HepG2 (cell line): ENCODE measurements around the gene SLC34A3. TPM values are rescaled to one million over a fixed set of nuclear protein-coding genes. Genes with fewer than 3 reads are reported as not detected.

Source experiments
- AKAP8 ChIP-seq: sonication (generic); formaldehyde crosslinking; IDR thresholded peaks from 2 replicates; pipeline ENCODE4 v1.5.1; 2020; ENCODE audit warnings: mild to moderate bottlenecking, missing genetic modification reagents
- BATF2 ChIP-seq: sonication (generic); formaldehyde crosslinking; IDR thresholded peaks from 2 replicates; pipeline ENCODE4 v1.8.0; 2022; ENCODE audit warnings: mild to moderate bottlenecking, missing genetic modification reagents, moderate library complexity
- DZIP1 ChIP-seq: sonication (generic); formaldehyde crosslinking; IDR thresholded peaks from 2 replicates; pipeline ENCODE4 v1.5.0; 2020; ENCODE audit warnings: mild to moderate bottlenecking, missing genetic modification reagents
- HOXA5 ChIP-seq: sonication (generic); formaldehyde crosslinking; IDR thresholded peaks from 2 replicates; pipeline ENCODE4 v1.4.0; 2020; ENCODE audit warnings: missing genetic modification reagents
- NFE2L2 ChIP-seq: fragments of 150-350 bp; IDR thresholded peaks from 2 replicates; pipeline ENCODE4 v1.6.1; 2014; ENCODE audit warnings: low read length
- NR2C2 ChIP-seq: sonication (generic); formaldehyde crosslinking; IDR thresholded peaks from 2 replicates; pipeline ENCODE4 v1.4.0; 2020; ENCODE audit warnings: missing genetic modification reagents, mild to moderate bottlenecking, moderate library complexity, borderline replicate concordance
- PCBP1 ChIP-seq: fragments of 200-400 bp; formaldehyde crosslinking; IDR thresholded peaks from 2 replicates; pipeline ENCODE4 v1.6.1; 2017; ENCODE audit warnings: mild to moderate bottlenecking, low read depth, low read length, borderline replicate concordance
- RARG ChIP-seq: sonication (generic); formaldehyde crosslinking; IDR thresholded peaks from 2 replicates; pipeline ENCODE4 v1.4.0; 2020; ENCODE audit warnings: low read depth, mild to moderate bottlenecking, missing genetic modification reagents
- SOX5 ChIP-seq: IDR thresholded peaks from 2 replicates; pipeline ENCODE4 v1.6.1; 2016; ENCODE audit warnings: borderline replicate concordance
- STAT6 ChIP-seq: sonication (generic); formaldehyde crosslinking; IDR thresholded peaks from 2 replicates; pipeline ENCODE4 v1.4.0; 2020; ENCODE audit warnings: missing genetic modification reagents, mild to moderate bottlenecking, borderline replicate concordance
- TGIF2 ChIP-seq: IDR thresholded peaks from 2 replicates; pipeline ENCODE4 v1.6.1; 2016; ENCODE audit warnings: control low read depth, missing compliant biosample characterization
- ZBTB8A ChIP-seq: sonication (generic); formaldehyde crosslinking; IDR thresholded peaks from 2 replicates; pipeline ENCODE4 v1.4.0; 2020; ENCODE audit warnings: mild to moderate bottlenecking, low read depth, missing genetic modification reagents, borderline replicate concordance
- ZNF281 ChIP-seq: sonication (generic); formaldehyde crosslinking; IDR thresholded peaks from 2 replicates; pipeline ENCODE4 v1.4.0; 2020; ENCODE audit warnings: missing genetic modification reagents, borderline replicate concordance
- ZNF30 ChIP-seq: sonication (generic); formaldehyde crosslinking; IDR thresholded peaks from 2 replicates; pipeline ENCODE4 v1.5.0; 2020; ENCODE audit warnings: mild to moderate bottlenecking, missing genetic modification reagents
- ZNF446 ChIP-seq: sonication (generic); formaldehyde crosslinking; IDR thresholded peaks from 2 replicates; pipeline ENCODE4 v1.5.0; 2020; ENCODE audit warnings: mild to moderate bottlenecking, missing genetic modification reagents
- ZNF572 ChIP-seq: sonication (generic); formaldehyde crosslinking; IDR thresholded peaks from 2 replicates; pipeline ENCODE4 v1.5.1; 2020; ENCODE audit warnings: mild to moderate bottlenecking, missing genetic modification reagents
- ZNF704 ChIP-seq: sonication (generic); formaldehyde crosslinking; IDR thresholded peaks from 2 replicates; pipeline ENCODE4 v1.8.1; 2023; ENCODE audit warnings: mild to moderate bottlenecking, inconsistent platforms, moderate library complexity, missing genetic modification reagents, borderline replicate concordance
- ZSCAN31 ChIP-seq: sonication (generic); formaldehyde crosslinking; IDR thresholded peaks from 2 replicates; pipeline ENCODE4 v1.5.0; 2020; ENCODE audit warnings: low read depth, mild to moderate bottlenecking, missing genetic modification reagents
- polyA plus RNA-seq, 8 experiments: library from polyadenylated mRNA; depleted of rRNA in 3 of 8; stranded (reverse) in 7 of 8; unstranded in 1 of 8; fragments of >200 nt; fragmentation: Illumina TruSeq in 4 of 8; extraction: Trizol in 4 of 8; gene quantifications; 2 replicates each; pipeline versions ENCODE4 v1.2.1 to v1.2.3, GENCODE V29; 2011 to 2016; ENCODE audit warnings: low read depth in 4 of 8, missing spikeins in 1 of 8, mixed read lengths in 1 of 8; ENCODE audit not compliant: insufficient read depth in 1 of 8
- total RNA-seq, 5 experiments: library from RNA; depleted of rRNA; stranded (reverse); fragments of >200 nt; fragmentation: Illumina TruSeq; extraction: Trizol; gene quantifications; 2 replicates each; pipeline ENCODE4 v1.2.3, GENCODE V29; 2016; ENCODE audit warnings: low read depth in 1 of 5

SLC34A3 gene
- total and polyA plus RNA-seq, 2 of the 13 experiments (the other 11 are each of a cell fraction or from before 2014, with no cell fraction given) = 0.07 to 1.0 TPM

- peak; percentile 64 for TF ChIP-seq ZSCAN31 (CRISPR knock-in tag)
- TF ChIP-seq TGIF2 (CRISPR knock-in tag) = peak; percentile 96
- TF ChIP-seq BATF2 (CRISPR knock-in tag) = 0 out of 2 replicates have a peak, but pooled peaks have one; percentile 50
- TF ChIP-seq ZBTB8A (CRISPR knock-in tag) = no peak
- peak; percentile 36; the same call in 1 of the 2 replicates for TF ChIP-seq STAT6 (CRISPR knock-in tag)
- no peak for TF ChIP-seq NFE2L2
- TF ChIP-seq ZNF572 (CRISPR knock-in tag) = peak; percentile 25; the same call in 1 of the 2 replicates
- peak; percentile 80 for TF ChIP-seq NR2C2 (CRISPR knock-in tag)
- TF ChIP-seq ZNF446 = no peak
- no peak for TF ChIP-seq RARG (CRISPR knock-in tag)
- TF ChIP-seq AKAP8 (CRISPR knock-in tag) = peak; percentile 88
- TF ChIP-seq SOX5 (CRISPR knock-in tag) = peak; percentile 56
- TF ChIP-seq HOXA5 (CRISPR knock-in tag) = peak; percentile 91; the same call in 1 of the 2 replicates
- TF ChIP-seq ZNF281 (CRISPR knock-in tag) = peak; percentile 86
- 0 out of 2 replicates have a peak, but pooled peaks have one; percentile 35 for TF ChIP-seq DZIP1 (CRISPR knock-in tag)
- 0 out of 2 replicates have a peak, but pooled peaks have one; percentile 49 for TF ChIP-seq PCBP1
- no peak for TF ChIP-seq ZNF30 (CRISPR knock-in tag)
- no peak for TF ChIP-seq ZNF704 (CRISPR knock-in tag)
These were observed 42.0 kb upstream of the SLC34A3 start, which contains the start of the genes ANAPC2 and SSNA1 (continued) for GRCh38 chr9:137188490-137189296.
